K562 (cell line): ENCODE measurements around the gene TMC2. TPM values are rescaled to one million over a fixed set of nuclear protein-coding genes. Genes with fewer than 3 reads are reported as not detected.

Experiments used
- EHMT2 ChIP-seq: fragments of 450-650 bp; IDR thresholded peaks from 2 replicates; pipeline ENCODE4 v1.6.1; 2018; ENCODE audit warnings: antibody characterized with exemption
- HIVEP1 ChIP-seq: fragments of 250-450 bp; sonication (Bioruptor Pico); IDR thresholded peaks from 2 replicates; pipeline ENCODE4 v1.4.0; 2020; ENCODE audit warnings: mild to moderate bottlenecking
- PRPF4 ChIP-seq: fragments of 200-400 bp; formaldehyde crosslinking; IDR thresholded peaks from one replicate; pipeline ENCODE4 v1.6.1; 2017; ENCODE audit warnings: low read length, low read depth, mild to moderate bottlenecking; ENCODE audit not compliant: insufficient read depth, poor library complexity, severe bottlenecking
- SMAD3 ChIP-seq: fragments of 450-650 bp; formaldehyde crosslinking; conservative IDR thresholded peaks from 2 replicates; pipeline ENCODE4 v1.4.0; 2020; ENCODE audit warnings: mild to moderate bottlenecking
- SP2 ChIP-seq: IDR thresholded peaks from 2 replicates; pipeline ENCODE4 v1.6.1; 2011; ENCODE audit warnings: mild to moderate bottlenecking, low read depth, low read length, moderate library complexity; ENCODE audit not compliant: poor library complexity, severe bottlenecking; ENCODE audit errors: extremely low read depth
- ZFP30 ChIP-seq: fragments of 250-450 bp; sonication (Bioruptor Pico); IDR thresholded peaks from 2 replicates; pipeline ENCODE4 v1.8.0; 2022; ENCODE audit warnings: moderate library complexity, mild to moderate bottlenecking, inconsistent platforms, borderline replicate concordance
- ZZZ3 ChIP-seq: fragments of 450-650 bp; IDR thresholded peaks from 2 replicates; pipeline ENCODE4 v1.6.1; 2016; ENCODE audit warnings: antibody characterized with exemption, mild to moderate bottlenecking, moderate library complexity
- polyA plus RNA-seq, 8 experiments: library from polyadenylated mRNA; depleted of rRNA in 4 of 8; stranded (reverse) in 5 of 8; unstranded in 3 of 8; fragments of >200 nt; fragmentation: Nextera tagmentation in 2 of 8; fragmentation: Illumina TruSeq in 1 of 8; extraction: Ambion mirVana in 2 of 8; extraction: Trizol in 1 of 8; gene quantifications; 2 replicates each; pipeline versions ENCODE4 v1.2.1 to v1.2.3, GENCODE V29; 2011 to 2014; ENCODE audit warnings: inconsistent platforms in 1 of 8, missing spikeins in 1 of 8
- total RNA-seq, 7 experiments: library from RNA; depleted of rRNA in 6 of 7; stranded (reverse); fragments of >200 nt in 6 of 7; fragmentation: Illumina TruSeq in 2 of 7; extraction: Trizol in 2 of 7; gene quantifications; 2 replicates each; pipeline versions ENCODE4 v1.2.1 to v1.2.3, GENCODE V29; 2011 to 2021; ENCODE audit warnings: low replicate concordance in 1 of 7
- TF ChIP-seq, protein P1 (sequence below): fragments of 250-450 bp; sonication (Bioruptor Pico); IDR thresholded peaks from 2 replicates; pipeline ENCODE4 v1.5.1; 2021; ENCODE audit warnings: mild to moderate bottlenecking
- TF ChIP-seq, protein P2 (sequence below): sonication (generic); formaldehyde crosslinking; IDR thresholded peaks from 2 replicates; pipeline ENCODE4 v1.8.0; 2022; ENCODE audit warnings: mild to moderate bottlenecking, missing genetic modification reagents
- TF ChIP-seq, protein P3 (sequence below): fragments of 250-450 bp; sonication (Bioruptor Pico); IDR thresholded peaks from 2 replicates; pipeline ENCODE4 v1.5.0; 2021
- TF ChIP-seq, protein P4 (sequence below): fragments of 250-450 bp; sonication (Bioruptor Pico); IDR thresholded peaks from 2 replicates; pipeline ENCODE4 v1.5.0; 2021; ENCODE audit warnings: mild to moderate bottlenecking, borderline replicate concordance
- TF ChIP-seq, protein P5 (sequence below): fragments of 450-650 bp; IDR thresholded peaks from 2 replicates; pipeline ENCODE4 v1.6.1; 2016; ENCODE audit warnings: missing biosample characterization, missing genetic modification characterization
- TF ChIP-seq, protein P6 (sequence below): fragments of 450-650 bp; IDR thresholded peaks from 2 replicates; pipeline ENCODE4 v1.6.1; 2016; ENCODE audit warnings: low read depth, mild to moderate bottlenecking, moderate library complexity
- TF ChIP-seq, protein P7 (sequence below): sonication (generic); formaldehyde crosslinking; IDR thresholded peaks from 2 replicates; pipeline ENCODE4 v1.8.0; 2022; ENCODE audit warnings: mild to moderate bottlenecking, missing genetic modification reagents

The TMC2 gene
- total and polyA plus RNA-seq, 9 of the 15 experiments (the other 6 are each of a cell fraction or from before 2014, with no cell fraction given): not detected

DNA sequence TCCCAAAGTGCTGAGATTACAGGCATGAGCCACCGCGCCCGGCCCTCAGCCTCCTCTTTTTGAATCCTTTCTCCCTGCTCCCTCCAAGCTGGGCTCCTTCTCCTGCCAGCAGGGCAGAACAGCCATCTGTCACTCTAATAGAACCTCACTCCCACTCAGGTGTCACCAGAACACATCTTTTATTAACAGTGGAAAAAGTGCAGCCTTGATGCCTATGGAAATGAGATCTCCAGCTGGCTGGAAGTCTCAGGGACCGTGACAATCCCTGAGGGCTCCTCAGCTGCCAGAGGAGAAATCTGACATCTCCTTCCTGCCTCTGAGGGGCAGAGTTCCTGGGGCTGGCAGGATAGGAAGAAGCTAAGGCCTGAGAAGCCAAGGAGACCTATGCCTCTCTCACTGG, 28.0 kb downstream of the TMC2 start (continued):
- TF ChIP-seq, protein P1, sequence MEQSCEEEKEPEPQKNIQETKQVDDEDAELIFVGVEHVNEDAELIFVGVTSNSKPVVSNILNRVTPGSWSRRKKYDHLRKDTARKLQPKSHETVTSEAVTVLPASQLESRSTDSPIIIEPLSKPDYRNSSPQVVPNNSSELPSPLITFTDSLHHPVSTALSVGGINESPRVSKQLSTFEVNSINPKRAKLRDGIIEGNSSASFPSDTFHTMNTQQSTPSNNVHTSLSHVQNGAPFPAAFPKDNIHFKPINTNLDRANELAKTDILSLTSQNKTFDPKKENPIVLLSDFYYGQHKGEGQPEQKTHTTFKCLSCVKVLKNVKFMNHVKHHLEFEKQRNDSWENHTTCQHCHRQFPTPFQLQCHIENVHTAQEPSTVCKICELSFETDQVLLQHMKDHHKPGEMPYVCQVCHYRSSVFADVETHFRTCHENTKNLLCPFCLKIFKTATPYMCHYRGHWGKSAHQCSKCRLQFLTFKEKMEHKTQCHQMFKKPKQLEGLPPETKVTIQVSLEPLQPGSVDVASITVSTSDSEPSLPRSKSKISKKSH (CRISPR knock-in tag): no peak
- TF ChIP-seq PRPF4: no peak
- TF ChIP-seq, protein P2, sequence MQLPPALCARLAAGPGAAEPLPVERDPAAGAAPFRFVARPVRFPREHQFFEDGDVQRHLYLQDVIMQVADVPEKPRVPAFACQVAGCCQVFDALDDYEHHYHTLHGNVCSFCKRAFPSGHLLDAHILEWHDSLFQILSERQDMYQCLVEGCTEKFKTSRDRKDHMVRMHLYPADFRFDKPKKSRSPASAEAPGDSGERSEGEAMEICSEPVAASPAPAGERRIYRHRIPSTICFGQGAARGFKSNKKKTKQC (CRISPR knock-in tag): no peak
- TF ChIP-seq, protein P3, sequence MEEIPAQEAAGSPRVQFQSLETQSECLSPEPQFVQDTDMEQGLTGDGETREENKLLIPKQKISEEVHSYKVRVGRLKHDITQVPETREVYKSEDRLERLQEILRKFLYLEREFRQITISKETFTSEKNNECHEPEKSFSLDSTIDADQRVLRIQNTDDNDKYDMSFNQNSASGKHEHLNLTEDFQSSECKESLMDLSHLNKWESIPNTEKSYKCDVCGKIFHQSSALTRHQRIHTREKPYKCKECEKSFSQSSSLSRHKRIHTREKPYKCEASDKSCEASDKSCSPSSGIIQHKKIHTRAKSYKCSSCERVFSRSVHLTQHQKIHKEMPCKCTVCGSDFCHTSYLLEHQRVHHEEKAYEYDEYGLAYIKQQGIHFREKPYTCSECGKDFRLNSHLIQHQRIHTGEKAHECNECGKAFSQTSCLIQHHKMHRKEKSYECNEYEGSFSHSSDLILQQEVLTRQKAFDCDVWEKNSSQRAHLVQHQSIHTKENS (CRISPR knock-in tag): no peak
- TF ChIP-seq EHMT2: no peak
- TF ChIP-seq, protein P4, sequence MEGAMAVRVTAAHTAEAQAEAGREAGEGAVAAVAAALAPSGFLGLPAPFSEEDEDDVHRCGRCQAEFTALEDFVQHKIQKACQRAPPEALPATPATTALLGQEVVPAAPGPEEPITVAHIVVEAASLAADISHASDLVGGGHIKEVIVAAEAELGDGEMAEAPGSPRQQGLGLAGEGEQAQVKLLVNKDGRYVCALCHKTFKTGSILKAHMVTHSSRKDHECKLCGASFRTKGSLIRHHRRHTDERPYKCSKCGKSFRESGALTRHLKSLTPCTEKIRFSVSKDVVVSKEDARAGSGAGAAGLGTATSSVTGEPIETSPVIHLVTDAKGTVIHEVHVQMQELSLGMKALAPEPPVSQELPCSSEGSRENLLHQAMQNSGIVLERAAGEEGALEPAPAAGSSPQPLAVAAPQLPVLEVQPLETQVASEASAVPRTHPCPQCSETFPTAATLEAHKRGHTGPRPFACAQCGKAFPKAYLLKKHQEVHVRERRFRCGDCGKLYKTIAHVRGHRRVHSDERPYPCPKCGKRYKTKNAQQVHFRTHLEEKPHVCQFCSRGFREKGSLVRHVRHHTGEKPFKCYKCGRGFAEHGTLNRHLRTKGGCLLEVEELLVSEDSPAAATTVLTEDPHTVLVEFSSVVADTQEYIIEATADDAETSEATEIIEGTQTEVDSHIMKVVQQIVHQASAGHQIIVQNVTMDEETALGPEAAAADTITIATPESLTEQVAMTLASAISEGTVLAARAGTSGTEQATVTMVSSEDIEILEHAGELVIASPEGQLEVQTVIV (CRISPR knock-in tag): no peak
- TF ChIP-seq ZZZ3: no peak
- no peak for TF ChIP-seq SP2
- no peak for TF ChIP-seq ZFP30 (CRISPR knock-in tag)
- no peak for TF ChIP-seq HIVEP1
- TF ChIP-seq, protein P5, sequence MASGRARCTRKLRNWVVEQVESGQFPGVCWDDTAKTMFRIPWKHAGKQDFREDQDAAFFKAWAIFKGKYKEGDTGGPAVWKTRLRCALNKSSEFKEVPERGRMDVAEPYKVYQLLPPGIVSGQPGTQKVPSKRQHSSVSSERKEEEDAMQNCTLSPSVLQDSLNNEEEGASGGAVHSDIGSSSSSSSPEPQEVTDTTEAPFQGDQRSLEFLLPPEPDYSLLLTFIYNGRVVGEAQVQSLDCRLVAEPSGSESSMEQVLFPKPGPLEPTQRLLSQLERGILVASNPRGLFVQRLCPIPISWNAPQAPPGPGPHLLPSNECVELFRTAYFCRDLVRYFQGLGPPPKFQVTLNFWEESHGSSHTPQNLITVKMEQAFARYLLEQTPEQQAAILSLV (tag): no peak
- TF ChIP-seq, protein P6, sequence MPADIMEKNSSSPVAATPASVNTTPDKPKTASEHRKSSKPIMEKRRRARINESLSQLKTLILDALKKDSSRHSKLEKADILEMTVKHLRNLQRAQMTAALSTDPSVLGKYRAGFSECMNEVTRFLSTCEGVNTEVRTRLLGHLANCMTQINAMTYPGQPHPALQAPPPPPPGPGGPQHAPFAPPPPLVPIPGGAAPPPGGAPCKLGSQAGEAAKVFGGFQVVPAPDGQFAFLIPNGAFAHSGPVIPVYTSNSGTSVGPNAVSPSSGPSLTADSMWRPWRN: no peak
- TF ChIP-seq, protein P7, sequence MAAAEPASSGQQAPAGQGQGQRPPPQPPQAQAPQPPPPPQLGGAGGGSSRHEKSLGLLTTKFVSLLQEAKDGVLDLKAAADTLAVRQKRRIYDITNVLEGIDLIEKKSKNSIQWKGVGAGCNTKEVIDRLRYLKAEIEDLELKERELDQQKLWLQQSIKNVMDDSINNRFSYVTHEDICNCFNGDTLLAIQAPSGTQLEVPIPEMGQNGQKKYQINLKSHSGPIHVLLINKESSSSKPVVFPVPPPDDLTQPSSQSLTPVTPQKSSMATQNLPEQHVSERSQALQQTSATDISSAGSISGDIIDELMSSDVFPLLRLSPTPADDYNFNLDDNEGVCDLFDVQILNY: no peak
- TF ChIP-seq SMAD3 (CRISPR knock-in tag): no peak
